Adipocyte (in vitro differentiated cells): Measurements from ENCODE around the gene THBD.
"Not testable (repeated sequence)": the region's sequence is repeated elsewhere in the genome, so short reads cannot be mapped to it uniquely, and the experiment has no call there.

Source experiments
- DNase-seq: peaks from one replicate; pipeline ENCODE4 v3.0.0-alpha.2; 2015; ENCODE audit warnings: low read depth
- H3K27me3 ChIP-seq: replicated peaks from 2 replicates; pipeline ENCODE4 v1.7.0; 2013; ENCODE audit warnings: mild to moderate bottlenecking, low read length, moderate library complexity; ENCODE audit not compliant: control insufficient read depth, insufficient read depth
- H3K36me3 ChIP-seq: 2 replicates; pipeline ENCODE4 v1.7.0; 2013; ENCODE audit warnings: low read length, mild to moderate bottlenecking, moderate library complexity; ENCODE audit not compliant: control insufficient read depth, insufficient read depth, severe bottlenecking
- H3K4me1 ChIP-seq: 2 replicates; pipeline ENCODE4 v1.7.0; 2013; ENCODE audit warnings: mild to moderate bottlenecking, low read length, moderate library complexity; ENCODE audit not compliant: control insufficient read depth, insufficient read depth
- H3K4me3 ChIP-seq: 2 replicates; pipeline ENCODE4 v1.7.0; 2013; ENCODE audit warnings: mild to moderate bottlenecking, low read length, moderate library complexity
- H3K9ac ChIP-seq: 2 replicates; pipeline ENCODE4 v1.7.0; 2013; ENCODE audit warnings: mild to moderate bottlenecking, low read length, moderate library complexity
- H3K9me3 ChIP-seq: 2 replicates; pipeline ENCODE4 v1.7.0; 2013; ENCODE audit warnings: mild to moderate bottlenecking, low read length, moderate library complexity; ENCODE audit not compliant: control insufficient read depth

THBD gene

DNA sequence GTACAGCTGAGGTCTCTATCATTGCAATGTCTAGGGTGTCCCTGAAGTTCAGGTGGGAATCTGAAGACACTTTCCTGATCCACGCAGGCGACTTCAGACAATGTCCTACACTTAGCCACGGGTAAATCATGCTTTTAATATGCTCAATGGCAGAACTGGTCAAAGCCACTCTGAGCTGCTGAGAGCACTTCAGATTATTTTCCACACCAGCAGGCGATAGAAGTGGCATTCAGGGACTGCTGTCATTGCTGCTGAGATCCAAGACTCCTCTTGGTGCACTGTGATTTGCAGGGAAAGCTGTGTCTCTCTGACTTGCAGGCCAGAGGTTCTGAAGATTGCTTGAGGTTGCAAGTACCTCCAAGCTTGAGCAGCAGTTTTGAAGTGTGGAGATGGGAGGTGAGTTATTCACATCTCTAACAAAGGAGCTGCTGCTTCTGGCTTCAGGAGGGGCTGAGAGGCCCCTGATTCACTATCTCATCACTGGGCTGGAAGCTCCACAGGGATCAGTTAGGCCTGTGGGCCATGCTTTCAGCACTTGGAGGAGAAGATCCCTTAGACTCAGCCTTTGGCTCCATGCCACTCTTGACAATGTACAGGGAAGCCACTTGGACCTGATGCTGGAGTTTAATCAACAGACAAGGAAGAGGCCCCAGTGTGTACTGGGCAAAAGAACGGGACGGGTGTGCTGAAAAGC is 17.3 kb downstream of the THBD start:
- Histone ChIP-seq H3K4me3 (no peak overlapping the region), H3K9ac (no peak overlapping the region), H3K9me3 (peaks cover 4% of the 10 kb centered on the region), H3K36me3 (no peaks in the 10 kb centered on the region), H3K4me1 (peaks cover 11% of the 10 kb centered on the region), H3K27me3 (peaks cover 52% of the 10 kb centered on the region)
- no peak for DNase-seq

DNA sequence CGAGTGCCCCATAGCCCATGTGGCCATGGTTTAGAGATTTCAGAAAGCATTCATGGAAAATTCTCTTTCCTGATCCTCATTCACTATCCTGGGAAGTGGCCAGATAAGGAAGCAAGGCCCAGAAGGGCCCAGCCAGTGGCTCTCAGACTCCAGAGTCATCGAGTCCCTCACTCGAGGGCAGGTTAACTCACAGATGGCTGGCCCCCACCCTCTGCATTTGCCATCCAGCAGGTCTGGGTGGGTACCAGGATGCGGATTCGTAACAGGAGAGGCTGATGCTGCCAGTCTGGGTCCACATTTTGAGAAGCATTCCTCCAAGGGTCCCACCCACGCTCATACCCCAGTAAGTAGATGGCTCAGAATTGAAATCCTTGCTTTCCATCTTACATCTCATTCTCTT is 18.1 kb downstream of the THBD start:
- H3K27me3 ChIP-seq: peaks cover 43% of the 10 kb centered on the region
- H3K4me3 ChIP-seq: no peak overlapping the region
- no peak overlapping the region for H3K9ac ChIP-seq
- no peaks in the 10 kb centered on the region for H3K36me3 ChIP-seq
- peaks cover 11% of the 10 kb centered on the region for H3K4me1 ChIP-seq
- peaks cover 3% of the 10 kb centered on the region for H3K9me3 ChIP-seq
- DNase-seq: no peak

DNA sequence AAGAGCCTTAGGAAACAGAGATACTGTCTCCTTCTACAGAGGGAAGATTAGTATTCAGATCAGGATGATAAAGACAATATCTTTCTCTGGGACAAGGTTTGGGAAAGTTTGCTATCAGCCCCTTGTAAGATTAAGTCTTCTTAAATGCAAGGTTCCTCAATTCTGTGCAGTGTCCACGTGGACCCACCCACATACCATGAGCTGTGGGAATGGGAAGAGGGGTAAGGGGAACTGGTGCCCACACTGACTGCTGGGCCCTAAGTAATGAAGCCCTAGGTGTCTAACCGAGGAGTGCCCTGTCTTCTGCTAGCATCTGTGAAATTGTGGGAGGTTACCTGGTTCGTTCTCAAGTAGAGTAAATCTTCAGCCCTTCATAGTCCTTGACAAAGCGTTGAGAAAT is 20.1 kb downstream of the THBD start:
- H3K9me3 ChIP-seq: no peaks in the 10 kb centered on the region
- no peak overlapping the region for H3K4me3 ChIP-seq
- H3K27me3 ChIP-seq: peaks cover 28% of the 10 kb centered on the region
- H3K9ac ChIP-seq: no peak overlapping the region
- no peaks in the 10 kb centered on the region for H3K36me3 ChIP-seq
- DNase-seq: no peak
- H3K4me1 ChIP-seq: peaks cover 11% of the 10 kb centered on the region

DNA sequence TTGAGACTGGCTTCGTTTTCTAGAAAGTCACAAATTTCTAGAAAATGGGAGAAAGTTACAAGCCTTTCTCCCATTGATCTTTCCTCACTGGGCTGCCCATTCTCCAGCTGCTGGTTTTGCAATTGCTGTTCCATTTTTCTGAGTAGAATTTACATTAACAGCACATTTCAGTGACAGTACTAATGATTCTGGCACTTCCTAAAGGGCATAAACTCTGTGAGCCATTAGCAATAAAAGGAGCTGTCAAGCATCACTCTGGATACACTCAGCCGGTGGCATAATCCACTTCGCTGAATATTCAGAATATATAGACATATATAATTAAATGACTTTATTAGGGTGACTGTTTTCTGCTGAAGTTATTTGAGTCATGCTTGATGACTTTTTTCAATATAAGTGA is 21.1 kb downstream of the THBD start:
- peaks cover 15% of the 10 kb centered on the region for H3K4me1 ChIP-seq
- no peak for DNase-seq
- no peaks in the 10 kb centered on the region for H3K9me3 ChIP-seq
- H3K27me3 ChIP-seq: peaks cover 23% of the 10 kb centered on the region
- H3K36me3 ChIP-seq: no peaks in the 10 kb centered on the region
- H3K9ac ChIP-seq: no peak overlapping the region
- H3K4me3 ChIP-seq: no peak overlapping the region

DNA sequence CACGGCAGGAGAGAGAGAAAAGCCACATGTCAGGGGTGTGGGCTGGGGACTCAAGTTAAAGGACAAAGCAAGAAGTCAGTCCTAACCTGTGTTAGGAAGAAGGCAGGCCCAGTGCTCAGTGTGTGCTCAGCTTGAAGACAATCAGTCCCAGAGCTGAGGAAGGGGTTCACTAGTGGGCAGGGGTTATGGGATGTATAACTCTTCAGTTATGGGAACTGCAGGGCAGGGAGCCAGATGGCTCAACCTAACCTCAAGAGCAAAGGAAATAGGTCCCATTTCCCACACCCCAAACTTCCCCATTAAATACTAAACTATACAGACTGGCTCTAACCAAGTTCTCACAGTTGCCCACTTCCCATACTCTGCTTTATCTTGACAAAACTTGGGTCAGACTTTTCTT is 21.8 kb downstream of the THBD start:
- Histone ChIP-seq H3K9ac (no peak overlapping the region), H3K9me3 (no peaks in the 10 kb centered on the region), H3K4me3 (no peak overlapping the region), H3K4me1 (peaks cover 15% of the 10 kb centered on the region), H3K36me3 (no peaks in the 10 kb centered on the region), H3K27me3 (peaks cover 19% of the 10 kb centered on the region)
- no peak for DNase-seq

DNA sequence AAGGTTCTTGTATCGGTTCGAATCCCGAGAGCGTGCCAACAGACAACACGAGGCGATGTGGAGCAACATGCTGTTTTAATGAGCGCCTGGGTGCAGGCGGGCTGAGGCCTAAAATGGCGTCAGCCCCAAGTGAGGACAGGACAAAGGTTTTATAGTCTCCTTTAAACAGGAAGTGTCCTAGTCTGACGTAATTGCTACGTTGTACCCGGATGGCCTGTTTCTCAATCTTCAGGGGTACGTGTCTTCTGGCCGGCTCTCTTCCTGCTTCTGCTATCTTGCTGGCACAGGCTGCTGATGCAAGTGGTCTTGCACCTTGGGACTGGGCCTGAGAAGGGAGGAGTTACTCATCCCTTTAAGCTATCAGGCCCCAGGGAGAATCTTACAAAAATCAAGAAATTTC is 24.0 kb downstream of the THBD start:
- H3K4me3 ChIP-seq, H3K36me3 ChIP-seq, H3K27me3 ChIP-seq, DNase-seq, H3K9ac ChIP-seq, H3K9me3 ChIP-seq: not testable (repeated sequence)
- peaks cover 15% of the 10 kb centered on the region for H3K4me1 ChIP-seq

DNA sequence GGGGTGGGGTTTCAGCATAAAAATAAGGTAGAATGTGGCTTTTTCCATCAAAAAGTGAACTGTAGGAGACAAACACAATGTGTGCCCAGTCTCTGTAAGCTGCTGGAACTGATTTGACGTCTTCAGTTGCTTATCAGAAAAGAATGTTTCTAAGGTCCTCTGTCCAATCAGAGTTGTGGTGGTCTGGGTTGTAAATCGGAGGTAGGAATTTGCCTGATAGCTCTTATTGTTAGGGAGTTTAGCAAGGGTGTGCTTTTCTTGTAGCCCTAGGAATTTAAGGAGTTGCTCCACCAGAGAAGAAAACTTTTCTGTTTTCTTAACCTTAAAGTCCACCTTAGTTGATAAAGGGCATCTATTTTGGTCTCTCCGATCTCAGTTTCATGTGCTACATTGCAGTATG is 24.8 kb downstream of the THBD start:
- DNase-seq: no peak

DNA sequence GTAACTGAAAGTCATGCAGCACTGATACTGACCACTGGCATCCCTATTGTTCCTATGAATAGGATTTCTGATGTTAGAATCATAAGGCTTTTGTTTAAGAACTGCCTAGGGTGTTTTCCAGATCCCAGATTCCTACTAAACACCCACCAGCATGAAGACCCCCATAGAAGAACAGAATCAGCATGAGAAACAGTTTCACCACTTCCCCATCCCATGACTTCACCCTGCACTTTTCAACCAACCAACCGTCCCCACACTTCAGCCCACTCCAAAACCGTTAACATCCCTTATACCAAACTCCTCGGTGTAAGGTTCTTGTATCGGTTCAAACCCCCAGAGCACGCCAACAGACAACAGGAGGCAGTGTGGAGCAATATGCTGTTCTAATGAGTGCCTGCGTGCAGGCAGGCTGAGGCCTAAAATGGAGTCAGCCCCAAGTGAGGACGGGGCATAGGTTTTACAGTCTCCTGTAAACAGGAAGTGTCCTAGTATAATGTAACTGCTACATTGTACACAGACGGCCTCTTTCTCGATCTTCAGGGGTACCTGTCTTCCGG is 25.8 kb downstream of the THBD start:
- Histone ChIP-seq H3K36me3 (no peaks in the 10 kb centered on the region), H3K27me3 (peaks cover 4% of the 10 kb centered on the region), H3K9ac (no peak overlapping the region), H3K4me1 (peaks cover 12% of the 10 kb centered on the region), H3K4me3 (no peak overlapping the region), H3K9me3 (no peaks in the 10 kb centered on the region)
- no peak for DNase-seq

More for the DNA sequence above, 24.8 kb downstream of the THBD start:
- H3K27me3 ChIP-seq: peaks cover 5% of the 10 kb centered on the region
- no peak overlapping the region for H3K4me3 ChIP-seq
- no peaks in the 10 kb centered on the region for H3K9me3 ChIP-seq
- H3K36me3 ChIP-seq: no peaks in the 10 kb centered on the region
- no peak overlapping the region for H3K9ac ChIP-seq
- H3K4me1 ChIP-seq: peaks cover 15% of the 10 kb centered on the region

DNA sequence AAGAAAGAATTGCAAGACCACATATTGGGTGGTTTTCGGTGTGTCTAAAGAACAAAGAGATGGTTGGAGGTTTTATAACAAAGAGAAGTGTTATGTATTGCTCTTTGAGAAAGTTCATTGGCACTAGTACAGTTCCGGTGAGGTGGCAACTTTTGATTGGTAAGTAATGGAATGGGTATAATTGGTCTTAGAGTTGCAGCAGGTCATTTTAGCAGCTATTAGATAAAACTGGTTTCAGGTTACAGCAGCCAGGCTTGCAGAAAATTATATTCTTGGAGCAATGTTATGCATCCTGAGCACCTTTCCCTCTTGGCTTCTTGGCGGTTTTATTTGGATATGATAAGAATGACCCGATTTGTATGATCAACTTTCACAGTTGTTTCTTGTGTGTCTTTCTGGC is 26.6 kb downstream of the THBD start:
- Histone ChIP-seq H3K4me1 (peaks cover 5% of the 10 kb centered on the region), H3K9me3 (no peaks in the 10 kb centered on the region), H3K4me3 (no peak overlapping the region), H3K36me3 (no peaks in the 10 kb centered on the region), H3K27me3 (peaks cover 4% of the 10 kb centered on the region), H3K9ac (no peak overlapping the region)
- DNase-seq: no peak

DNA sequence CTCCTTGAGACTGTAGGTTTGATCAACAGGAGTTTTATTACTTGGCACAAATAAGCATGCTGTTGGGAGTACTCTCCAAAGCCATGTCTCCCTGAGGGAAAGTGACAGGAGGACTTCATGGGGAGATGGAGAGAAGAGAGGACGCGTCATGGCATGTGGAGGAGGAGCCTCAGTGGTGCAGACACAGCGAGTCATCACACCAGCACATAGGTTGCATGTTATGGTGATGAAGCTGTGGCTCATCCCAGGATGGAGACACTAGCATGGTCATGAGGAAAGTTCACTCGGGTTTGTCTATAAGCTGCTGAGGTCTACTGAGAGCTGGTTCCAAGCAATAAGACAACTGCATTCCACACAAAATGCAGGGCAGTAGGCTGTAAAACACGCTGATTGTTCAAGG is 27.5 kb downstream of the THBD start:
- no peak overlapping the region for H3K9ac ChIP-seq
- no peaks in the 10 kb centered on the region for H3K36me3 ChIP-seq
- no peaks in the 10 kb centered on the region for H3K27me3 ChIP-seq
- H3K9me3 ChIP-seq: no peaks in the 10 kb centered on the region
- no peak overlapping the region for H3K4me3 ChIP-seq
- peaks cover 4% of the 10 kb centered on the region for H3K4me1 ChIP-seq
- no peak for DNase-seq

DNA sequence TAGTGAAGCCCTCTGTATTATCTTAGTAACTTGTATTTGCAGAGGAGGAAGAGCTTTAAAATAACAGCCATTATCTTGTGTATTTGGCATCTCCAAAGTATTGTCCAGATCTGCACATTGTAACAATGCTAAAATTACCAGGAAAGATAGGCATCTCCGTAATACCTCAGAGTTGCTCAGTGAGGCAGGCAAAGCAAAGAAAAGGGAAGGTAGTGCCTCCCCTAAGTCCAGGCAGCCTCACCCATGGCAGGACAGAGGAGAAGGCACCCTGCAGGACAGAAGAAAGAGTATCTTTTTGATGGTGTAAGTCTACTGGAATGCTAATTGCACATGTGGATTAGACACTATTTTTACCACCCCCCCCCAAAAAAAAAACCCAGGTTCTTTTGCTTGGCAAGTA is 27.9 kb downstream of the THBD start:
- H3K36me3 ChIP-seq: no peaks in the 10 kb centered on the region
- no peak overlapping the region for H3K9ac ChIP-seq
- H3K4me1 ChIP-seq: peaks cover 4% of the 10 kb centered on the region
- H3K4me3 ChIP-seq: no peak overlapping the region
- H3K27me3 ChIP-seq: no peaks in the 10 kb centered on the region
- DNase-seq: no peak
- H3K9me3 ChIP-seq: no peaks in the 10 kb centered on the region
